Transverse colon (tissue), 4 donors: ENCODE measurements around the gene MRFAP1L1. TPM values are rescaled to one million over a fixed set of nuclear protein-coding genes. Genes with fewer than 3 reads are reported as not detected.

Experiments
- DNase-seq: peaks from one replicate; pipeline ENCODE4 v3.0.0-alpha.2; 2019
- H3K27ac ChIP-seq, 4 donors: fragments of 200-600 bp; sonication (generic); 2 replicates each; pipeline ENCODE4 v1.5.1; 2016 to 2018; ENCODE audit warnings: inconsistent platforms in 4 of 4
- H3K27me3 ChIP-seq: fragments of 200-600 bp; sonication (generic); 2 replicates; pipeline ENCODE4 v1.5.1; 2017; ENCODE audit warnings: inconsistent platforms
- H3K36me3 ChIP-seq, 4 donors: fragments of 200-600 bp; sonication (generic); 2 replicates each; pipeline ENCODE4 v1.5.1; 2017 to 2019; ENCODE audit warnings: inconsistent platforms in 4 of 4
- H3K4me1 ChIP-seq, 4 donors: fragments of 200-600 bp; sonication (generic); 2 replicates each; pipeline ENCODE4 v1.5.1; 2017 to 2020; ENCODE audit warnings: inconsistent platforms in 4 of 4
- H3K4me3 ChIP-seq, 4 donors: fragments of 200-600 bp; sonication (generic); 1 replicate in 1 of 4; 2 replicates in 3 of 4; pipeline versions ENCODE4 v1.5.1 to v1.6.1; 2017 to 2019; ENCODE audit warnings: inconsistent platforms in 4 of 4
- H3K9me3 ChIP-seq, 2 donors: fragments of 200-600 bp; sonication (generic); 2 replicates each; pipeline ENCODE4 v1.5.1; 2017 to 2019; ENCODE audit warnings: inconsistent platforms in 2 of 2
- EP300 ChIP-seq: sonication (generic); formaldehyde crosslinking; IDR thresholded peaks from one replicate; pipeline ENCODE4 v1.6.1; 2017; ENCODE audit warnings: antibody characterized with exemption, low read depth
- POLR2A ChIP-seq: fragments of 450-650 bp; IDR thresholded peaks from one replicate; pipeline ENCODE4 v1.6.1; 2016; ENCODE audit warnings: antibody characterized with exemption, mild to moderate bottlenecking, moderate library complexity
- POLR2AphosphoS5 ChIP-seq, 3 donors: sonication (generic); formaldehyde crosslinking; IDR thresholded peaks; one replicate each; pipeline ENCODE4 v1.6.1; 2016; ENCODE audit warnings: antibody characterized with exemption in 3 of 3
- WGBS, 2 donors: methylation state at CpG; one replicate each; pipeline ENCODE4 v1.1.5; 2018; ENCODE audit warnings: low coverage in 1 of 2; 5-methylcytosine and 5-hydroxymethylcytosine counted together
- in situ Hi-C, 4 donors: fragments of 200-750 bp; cut with MboI; loops; one replicate each; pipeline versions ENCODE4 v1.15.0 to v1.15.1; 2017; ENCODE audit warnings: low sequenced_read_pairs in 3 of 4, low pct_ligation_motif_present in 1 of 4, low pct_unique_long_range_greater_than_20kb in 1 of 4
- intact Hi-C: fragments of 100-400 bp; cut with DNase I; formaldehyde crosslinking; loops from one replicate; pipeline ENCODE4 v1.15.1; 2023; ENCODE audit warnings: low total_unique reads
- total RNA-seq, 4 donors: library from RNA; depleted of rRNA; stranded (reverse); fragments of >200 nt; gene quantifications; one replicate each; pipeline ENCODE4 v1.1.0, GENCODE V29; 2016
- TF ChIP-seq, protein P1 (sequence below), 5 experiments: fragments of 200-600 bp in 3 of 5; fragments of 450-650 bp in 2 of 5; sonication (generic) in 3 of 5; IDR thresholded peaks; 1 replicate in 2 of 5; 2 replicates in 3 of 5; pipeline ENCODE4 v1.5.1; 2016 to 2017; ENCODE audit warnings: antibody characterized with exemption in 5 of 5, inconsistent platforms in 3 of 5, mild to moderate bottlenecking in 2 of 5, moderate library complexity in 1 of 5

MRFAP1L1 gene
- total RNA-seq, 4 donors from 2014 or later: 18.3 to 51.0 (median 30.3) TPM

DNA sequence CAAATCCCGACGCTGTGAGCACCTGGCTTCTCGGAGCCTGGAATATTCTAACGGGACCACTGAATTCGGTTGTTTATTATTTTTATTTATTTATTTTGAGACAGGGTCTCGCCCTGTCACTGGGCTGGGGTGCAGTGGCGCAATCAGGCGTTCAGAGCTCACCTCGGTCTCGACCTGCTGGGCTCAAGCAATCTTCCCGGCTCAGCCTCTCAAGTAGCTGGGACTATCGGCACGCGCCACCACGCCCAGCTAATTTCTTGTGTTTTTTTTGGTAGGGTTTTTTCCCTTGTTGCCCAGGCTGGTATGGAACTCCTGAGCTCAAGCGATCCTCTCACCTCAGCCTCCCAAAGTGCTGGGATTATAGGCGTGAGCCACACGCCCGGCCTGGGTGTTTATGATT lies 37.5 kb downstream of the MRFAP1L1 start:
- Histone ChIP-seq H3K36me3 (no peaks in the 10 kb centered on the region), H3K4me1 (peaks cover 21 to 37% (median 26%) of the 10 kb centered on the region in 4 donors), H3K9me3 (no peaks in the 10 kb centered on the region), H3K27me3 (no peaks in the 10 kb centered on the region), H3K27ac (no peak overlapping the region), H3K4me3 (no peak overlapping the region)
- 90 to 93% methylated on average over 12 to 19 of the region's 19 CpGs for WGBS, 2 donors
- in situ Hi-C loops (no loop called here), intact Hi-C loops (no loop called here)
- DNase-seq: no peak
- TF ChIP-seq, protein P1, sequence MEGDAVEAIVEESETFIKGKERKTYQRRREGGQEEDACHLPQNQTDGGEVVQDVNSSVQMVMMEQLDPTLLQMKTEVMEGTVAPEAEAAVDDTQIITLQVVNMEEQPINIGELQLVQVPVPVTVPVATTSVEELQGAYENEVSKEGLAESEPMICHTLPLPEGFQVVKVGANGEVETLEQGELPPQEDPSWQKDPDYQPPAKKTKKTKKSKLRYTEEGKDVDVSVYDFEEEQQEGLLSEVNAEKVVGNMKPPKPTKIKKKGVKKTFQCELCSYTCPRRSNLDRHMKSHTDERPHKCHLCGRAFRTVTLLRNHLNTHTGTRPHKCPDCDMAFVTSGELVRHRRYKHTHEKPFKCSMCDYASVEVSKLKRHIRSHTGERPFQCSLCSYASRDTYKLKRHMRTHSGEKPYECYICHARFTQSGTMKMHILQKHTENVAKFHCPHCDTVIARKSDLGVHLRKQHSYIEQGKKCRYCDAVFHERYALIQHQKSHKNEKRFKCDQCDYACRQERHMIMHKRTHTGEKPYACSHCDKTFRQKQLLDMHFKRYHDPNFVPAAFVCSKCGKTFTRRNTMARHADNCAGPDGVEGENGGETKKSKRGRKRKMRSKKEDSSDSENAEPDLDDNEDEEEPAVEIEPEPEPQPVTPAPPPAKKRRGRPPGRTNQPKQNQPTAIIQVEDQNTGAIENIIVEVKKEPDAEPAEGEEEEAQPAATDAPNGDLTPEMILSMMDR (IDR thresholded peaks at IDR 0.05): no peak
- TF ChIP-seq POLR2A: no peak
- TF ChIP-seq EP300: no peak
- no peak for TF ChIP-seq POLR2AphosphoS5 (IDR thresholded peaks at IDR 0.05)

- WGBS, 2 donors: 77% methylated on average over 1 of the region's 1 CpG; no CpG with 5 or more reads in 1 of the 2 donors
- Histone ChIP-seq H3K27me3 (no peaks in the 10 kb centered on the region), H3K36me3 (no peaks in the 10 kb centered on the region), H3K9me3 (no peaks in the 10 kb centered on the region), H3K4me3 (no peak overlapping the region), H3K27ac (no peak overlapping the region), H3K4me1 (peaks cover 17 to 32% (median 22%) of the 10 kb centered on the region in 4 donors)
- intact Hi-C loops (no loop called here), in situ Hi-C loops (no loop called here)
- no peak for DNase-seq
- no peak for TF ChIP-seq POLR2AphosphoS5 (IDR thresholded peaks at IDR 0.05)
- TF ChIP-seq, protein P1 (IDR thresholded peaks at IDR 0.05): no peak
- TF ChIP-seq EP300: no peak
- TF ChIP-seq POLR2A: no peak
Observed at GRCh38 chr4:6671648-6672047, 38.0 kb downstream of the MRFAP1L1 start.

DNA sequence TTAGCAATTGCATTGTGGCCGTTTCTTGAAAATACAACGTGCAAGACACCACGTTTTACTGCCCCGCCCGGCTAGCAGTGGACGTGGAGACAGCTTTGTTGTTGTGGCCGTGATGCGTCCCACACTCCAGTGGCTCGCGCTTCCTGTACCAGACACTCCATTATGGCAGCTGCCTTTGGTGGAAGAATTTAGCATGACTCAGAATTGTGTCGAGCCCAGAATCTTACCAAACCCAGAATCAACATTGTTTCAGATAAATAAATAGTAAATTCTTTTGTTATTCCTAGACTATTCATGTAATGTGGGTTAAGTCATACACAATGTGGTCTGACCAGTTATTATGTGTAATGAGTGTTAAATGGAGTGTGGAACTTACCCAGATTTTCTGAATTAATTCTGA lies 41.3 kb downstream of the MRFAP1L1 start:
- Histone ChIP-seq H3K27ac (no peak overlapping the region), H3K27me3 (peaks cover 12% of the 10 kb centered on the region), H3K9me3 (no peaks in the 10 kb centered on the region), H3K4me3 (no peak overlapping the region), H3K4me1 (peaks cover 0 to 17% (median 8%) of the 10 kb centered on the region in 4 donors), H3K36me3 (no peaks in the 10 kb centered on the region)
- in situ Hi-C loops: no loop called here
- 38 to 70% methylated on average over 1 to 11 of the region's 11 CpGs for WGBS, 2 donors
- DNase-seq: no peak
- TF ChIP-seq POLR2A: no peak
- intact Hi-C loops: no loop called here

GRCh38 chr4:6665320-6665654 lies 44.4 kb downstream of the MRFAP1L1 start:
- in situ Hi-C loops (no loop called here), intact Hi-C loops (no loop called here)

More at GRCh38 chr4:6665320-6665654, 44.4 kb downstream of the MRFAP1L1 start:
- Histone ChIP-seq H3K27me3 (peaks cover 19% of the 10 kb centered on the region), H3K4me1 (peaks cover 0 to 14% (median 3%) of the 10 kb centered on the region in 4 donors), H3K4me3 (no peak overlapping the region), H3K9me3 (no peaks in the 10 kb centered on the region), H3K27ac (no peak overlapping the region), H3K36me3 (no peaks in the 10 kb centered on the region)
- DNase-seq: no peak
- 95 to 97% methylated on average over 6 to 9 of the region's 9 CpGs for WGBS, 2 donors
- TF ChIP-seq POLR2A: no peak
- no peak for TF ChIP-seq POLR2AphosphoS5 (IDR thresholded peaks at IDR 0.05)
- TF ChIP-seq EP300: no peak
- TF ChIP-seq, protein P1 (IDR thresholded peaks at IDR 0.05): no peak
